Central memory CD8-positive, alpha-beta T cell (primary cell): ENCODE results near the gene PARP15.
A peak's percentile ranks its signal among the peaks of the same experiment; 100 is the strongest.
"Not testable (repeated sequence)": the region's sequence is repeated elsewhere in the genome, so short reads cannot be mapped to it uniquely, and the experiment has no call there.

Source experiments
- ATAC-seq: fragments of 150-1000 bp; cut with Tn5 transposase; replicated peaks from 2 replicates; pipeline ENCODE4 v1.10.0; 2022; ENCODE audit warnings: mild to moderate bottlenecking, moderate FRiP score, moderate number of reproducible peaks; ENCODE audit not compliant: poor library complexity, severe bottlenecking; ENCODE audit errors: extremely low read depth
- DNase-seq, 2 donors: peaks; one replicate each; pipeline ENCODE4 v3.0.0; 2021; ENCODE audit warnings: low spot score in 2 of 2
- H3K27ac Mint-ChIP-seq: one replicate; pipeline ENCODE4 v1.8.0; 2022; ENCODE audit warnings: low read depth, mild to moderate bottlenecking, moderate library complexity, mixed read lengths
- H3K27me3 Mint-ChIP-seq: one replicate; pipeline ENCODE4 v1.8.0; 2022; ENCODE audit warnings: mixed read lengths
- H3K36me3 Mint-ChIP-seq: one replicate; pipeline ENCODE4 v1.8.0; 2022; ENCODE audit warnings: mild to moderate bottlenecking, moderate library complexity, mixed read lengths; ENCODE audit not compliant: insufficient read depth
- H3K4me1 Mint-ChIP-seq: one replicate; pipeline ENCODE4 v1.8.0; 2022; ENCODE audit warnings: mixed read lengths
- H3K4me3 Mint-ChIP-seq: one replicate; pipeline ENCODE4 v1.8.0; 2022; ENCODE audit warnings: mild to moderate bottlenecking, moderate library complexity, mixed read lengths
- H3K9me3 Mint-ChIP-seq: one replicate; pipeline ENCODE4 v1.8.0; 2022; ENCODE audit warnings: mixed read lengths

The PARP15 gene

GRCh38 chr3:122557356-122557755, 20.1 kb upstream of the PARP15 start:
- Mint-ChIP-seq H3K36me3 (peaks cover 49% of the 10 kb centered on the region), H3K4me1 (peaks cover 43% of the 10 kb centered on the region)
- DNase-seq: no peak

GRCh38 chr3:122558605-122559004, 18.8 kb upstream of the PARP15 start:
- DNase-seq: no peak
- Mint-ChIP-seq H3K27ac (no peak overlapping the region), H3K9me3 (no peaks in the 10 kb centered on the region), H3K27me3 (no peaks in the 10 kb centered on the region), H3K4me3 (no peak overlapping the region), H3K4me1 (peaks cover 48% of the 10 kb centered on the region), H3K36me3 (peaks cover 41% of the 10 kb centered on the region)
- ATAC-seq: no peak

More at GRCh38 chr3:122557356-122557755, 20.1 kb upstream of the PARP15 start:
- Mint-ChIP-seq H3K4me3 (no peak overlapping the region), H3K27ac (no peak overlapping the region), H3K27me3 (no peaks in the 10 kb centered on the region), H3K9me3 (no peaks in the 10 kb centered on the region)
- no peak for ATAC-seq

- Mint-ChIP-seq H3K4me1 (peaks cover 49% of the 10 kb centered on the region), H3K27me3 (no peaks in the 10 kb centered on the region), H3K27ac (no peak overlapping the region), H3K4me3 (no peak overlapping the region), H3K9me3 (no peaks in the 10 kb centered on the region), H3K36me3 (peaks cover 43% of the 10 kb centered on the region)
- ATAC-seq (no peak), DNase-seq (no peak)
Observed at GRCh38 chr3:122559906-122560305, 17.5 kb upstream of the PARP15 start.

GRCh38 chr3:122560680-122561079, 16.8 kb upstream of the PARP15 start:
- DNase-seq (peak; percentile 39 to 53), ATAC-seq (no peak)
- Mint-ChIP-seq H3K27ac (peak overlapping the region; percentile 86), H3K4me1 (peaks cover 53% of the 10 kb centered on the region), H3K9me3 (no peaks in the 10 kb centered on the region), H3K36me3 (peaks cover 37% of the 10 kb centered on the region), H3K27me3 (no peaks in the 10 kb centered on the region), H3K4me3 (no peak overlapping the region)

- Mint-ChIP-seq H3K9me3 (no peaks in the 10 kb centered on the region), H3K4me3 (peak overlapping the region; percentile 90), H3K4me1 (peaks cover 73% of the 10 kb centered on the region), H3K27ac (peak overlapping the region; percentile 86), H3K27me3 (no peaks in the 10 kb centered on the region), H3K36me3 (peaks cover 29% of the 10 kb centered on the region)
- no peak for ATAC-seq
- DNase-seq: no peak
Observed at GRCh38 chr3:122562923-122563716, 14.3 kb upstream of the PARP15 start.

- Mint-ChIP-seq H3K4me1 (peaks cover 78% of the 10 kb centered on the region), H3K27ac (peak overlapping the region; percentile 86), H3K4me3 (peak overlapping the region; percentile 90), H3K27me3 (no peaks in the 10 kb centered on the region), H3K9me3 (no peaks in the 10 kb centered on the region), H3K36me3 (peaks cover 30% of the 10 kb centered on the region)
- peak; percentile 7 for ATAC-seq
- no peak for DNase-seq
Observed at GRCh38 chr3:122563717-122564025, 13.8 kb upstream of the PARP15 start.

GRCh38 chr3:122564155-122564912, 13.1 kb upstream of the PARP15 start, which contains the start of the genes DTX3L and PARP9:
DTX3L (plus strand) TSS chr3:122564338; CDS start chr3:122564427, 89 bp downstream.
PARP9 (minus strand) TSS chr3:122564300; CDS start chr3:122559620, 4,680 bp downstream.
- H3K4me1 Mint-ChIP-seq: peaks cover 82% of the 10 kb centered on the region
- no peaks in the 10 kb centered on the region for H3K9me3 Mint-ChIP-seq
- ATAC-seq (peak; percentile 94), DNase-seq (peak; percentile 54 to 61)
- peak within 1 kb of the TSS; percentile 86 for H3K27ac Mint-ChIP-seq
- H3K27me3 Mint-ChIP-seq: no peaks in the 10 kb centered on the region
- H3K4me3 Mint-ChIP-seq: peak within 1 kb of the TSS; percentile 90
- H3K36me3 Mint-ChIP-seq: peaks cover 33% of the 10 kb centered on the region

GRCh38 chr3:122568131-122568530, 9.3 kb upstream of the PARP15 start:
- not testable (repeated sequence) for H3K27me3 Mint-ChIP-seq, DNase-seq, H3K9me3 Mint-ChIP-seq, H3K27ac Mint-ChIP-seq, H3K4me3 Mint-ChIP-seq, ATAC-seq
- peaks cover 42% of the 10 kb centered on the region for H3K36me3 Mint-ChIP-seq
- H3K4me1 Mint-ChIP-seq: peaks cover 68% of the 10 kb centered on the region

GRCh38 chr3:122568755-122569154, 8.7 kb upstream of the PARP15 start:
- Mint-ChIP-seq H3K27me3 (no peaks in the 10 kb centered on the region), H3K4me3 (no peak overlapping the region), H3K27ac (no peak overlapping the region), H3K4me1 (peaks cover 68% of the 10 kb centered on the region), H3K36me3 (peaks cover 42% of the 10 kb centered on the region), H3K9me3 (no peaks in the 10 kb centered on the region)
- no peak for DNase-seq
- no peak for ATAC-seq

GRCh38 chr3:122572940-122573412, 4.5 kb upstream of the PARP15 start:
- Mint-ChIP-seq H3K9me3 (no peaks in the 10 kb centered on the region), H3K4me3 (peak overlapping the region; percentile 14), H3K27me3 (no peaks in the 10 kb centered on the region), H3K36me3 (peaks cover 34% of the 10 kb centered on the region), H3K27ac (peak overlapping the region; percentile 74), H3K4me1 (peaks cover 54% of the 10 kb centered on the region)
- peak; percentile 78 for ATAC-seq
- no peak for DNase-seq

- no peak for DNase-seq
- H3K4me1 Mint-ChIP-seq: peaks cover 51% of the 10 kb centered on the region
- H3K27me3 Mint-ChIP-seq: no peaks in the 10 kb centered on the region
- H3K27ac Mint-ChIP-seq: peak overlapping the region; percentile 97
- H3K36me3 Mint-ChIP-seq: peaks cover 14% of the 10 kb centered on the region
- ATAC-seq: no peak
- H3K9me3 Mint-ChIP-seq: peaks cover 4% of the 10 kb centered on the region
- H3K4me3 Mint-ChIP-seq: peak overlapping the region; percentile 97
Observed at GRCh38 chr3:122576174-122576940, 1.1 kb upstream of the PARP15 start.

- Mint-ChIP-seq H3K27me3 (no peaks in the 10 kb centered on the region), H3K4me1 (peaks cover 47% of the 10 kb centered on the region), H3K4me3 (peak overlapping the region; percentile 97), H3K36me3 (peaks cover 18% of the 10 kb centered on the region), H3K27ac (peak overlapping the region; percentile 97), H3K9me3 (peaks cover 15% of the 10 kb centered on the region)
- no peak for ATAC-seq
- DNase-seq: no peak
Observed at GRCh38 chr3:122578069-122578740, 755 bp downstream of the PARP15 start.
